ENCODE data around the gene POLK. TPM values are rescaled to one million over a fixed set of nuclear protein-coding genes. Genes with fewer than 3 reads are reported as not detected.
"Not testable (repeated sequence)": the region's sequence is repeated elsewhere in the genome, so short reads cannot be mapped to it uniquely, and the experiment has no call there.

Gene POLK
- total and polyA plus RNA-seq, 9 donors = 14.6 to 35.0 (median 20.4) TPM

DNA sequence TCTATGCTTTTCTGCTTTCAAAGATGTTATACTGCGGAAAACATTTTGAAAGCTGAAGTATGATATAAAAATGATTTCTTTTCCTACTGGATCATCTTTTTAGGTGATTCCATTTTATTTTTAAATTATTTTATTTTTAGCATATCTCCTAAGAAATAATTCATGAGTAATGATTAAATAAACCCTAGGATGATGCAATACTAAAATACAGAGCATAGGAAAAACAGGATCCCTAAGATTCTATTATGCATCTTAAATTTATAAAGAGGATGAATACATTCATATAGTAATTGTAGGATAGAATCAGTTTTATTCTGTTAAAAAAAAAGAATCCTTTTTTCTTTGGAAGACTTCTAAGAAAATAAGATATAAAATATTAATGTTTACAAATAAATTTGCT is 10.9 kb downstream of the POLK start:
- WGBS (ENCODE audit: insufficient coverage) = no CpG with 5 or more reads among the region's 1 CpG
- no peaks in the 10 kb centered on the region for H3K4me1 ChIP-seq (ENCODE audit: control insufficient read depth, insufficient read depth, low read length)
- H3K27ac ChIP-seq (ENCODE audit: low read length) = no peak overlapping the region
- peaks cover 4% of the 10 kb centered on the region for H3K36me3 ChIP-seq (ENCODE audit: control insufficient read depth, insufficient read depth, low read length)
- peaks cover 22% of the 10 kb centered on the region for H3K9me3 ChIP-seq (replicated peaks; ENCODE audit: control insufficient read depth, low read depth, low read length)
- no peak for DNase-seq
- no peaks in the 10 kb centered on the region for H3K27me3 ChIP-seq (ENCODE audit: control insufficient read depth, insufficient read depth, low read length)
- H3K4me3 ChIP-seq (ENCODE audit: low read length) = no peak overlapping the region

DNA sequence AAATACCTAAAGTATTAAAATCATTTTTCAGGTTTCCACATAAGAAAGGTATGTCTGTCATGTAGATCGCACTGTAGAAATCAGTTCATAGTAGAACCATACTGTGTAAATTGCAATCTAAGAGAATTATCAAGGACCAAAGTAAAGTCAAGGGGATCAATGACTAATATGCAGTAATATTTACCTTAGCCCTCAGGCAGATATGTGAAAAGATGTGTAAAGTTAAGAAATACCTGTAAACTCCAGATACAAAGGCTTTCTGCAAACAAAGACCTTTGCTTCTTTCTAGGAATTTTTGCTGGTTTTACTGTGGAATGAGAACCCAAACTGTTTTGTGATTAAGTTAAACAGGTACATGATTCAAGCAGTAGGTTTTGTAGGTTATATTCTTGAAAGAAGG is 11.6 kb downstream of the POLK start:
- no peaks in the 10 kb centered on the region for H3K27me3 ChIP-seq (ENCODE audit: control insufficient read depth, insufficient read depth, low read length)
- no CpG with 5 or more reads among the region's 1 CpG for WGBS (ENCODE audit: insufficient coverage)
- H3K4me1 ChIP-seq (ENCODE audit: control insufficient read depth, insufficient read depth, low read length) = no peaks in the 10 kb centered on the region

DNA sequence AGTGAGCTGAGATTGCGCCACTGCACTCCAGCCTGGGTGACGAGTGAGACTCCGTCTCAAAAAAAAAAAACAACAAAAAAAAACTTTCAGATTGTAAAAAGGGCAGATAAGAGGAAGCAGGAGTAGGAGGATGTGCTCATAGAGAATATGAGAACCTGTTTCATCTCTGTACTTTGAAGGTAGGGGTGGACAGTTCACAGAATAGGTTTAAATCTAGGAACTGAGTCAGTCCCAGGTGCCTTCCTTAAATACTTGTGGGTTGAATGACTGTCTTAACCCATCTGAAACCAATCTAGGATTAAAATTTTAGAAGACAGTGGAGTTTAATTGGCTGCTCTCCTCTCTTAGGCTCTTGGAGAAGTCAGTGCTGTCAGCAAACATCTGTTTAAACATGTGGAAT is 12.4 kb downstream of the POLK start:
- no CpG with 5 or more reads among the region's 3 CpGs for WGBS (ENCODE audit: insufficient coverage)
- H3K9me3 ChIP-seq (replicated peaks; ENCODE audit: control insufficient read depth, low read depth, low read length) = peaks cover 22% of the 10 kb centered on the region
- no peak overlapping the region for H3K27ac ChIP-seq (ENCODE audit: low read length)
- peak; percentile 39 for DNase-seq
- no peaks in the 10 kb centered on the region for H3K4me1 ChIP-seq (ENCODE audit: control insufficient read depth, insufficient read depth, low read length)
- H3K27me3 ChIP-seq (ENCODE audit: control insufficient read depth, insufficient read depth, low read length) = no peaks in the 10 kb centered on the region
- peaks cover 4% of the 10 kb centered on the region for H3K36me3 ChIP-seq (ENCODE audit: control insufficient read depth, insufficient read depth, low read length)
- H3K4me3 ChIP-seq (ENCODE audit: low read length) = no peak overlapping the region

More for the DNA sequence above, 11.6 kb downstream of the POLK start:
- H3K36me3 ChIP-seq (ENCODE audit: control insufficient read depth, insufficient read depth, low read length) = peaks cover 4% of the 10 kb centered on the region
- no peak for DNase-seq
- H3K9me3 ChIP-seq (replicated peaks; ENCODE audit: control insufficient read depth, low read depth, low read length) = peaks cover 22% of the 10 kb centered on the region
- H3K4me3 ChIP-seq (ENCODE audit: low read length) = no peak overlapping the region
- no peak overlapping the region for H3K27ac ChIP-seq (ENCODE audit: low read length)

DNA sequence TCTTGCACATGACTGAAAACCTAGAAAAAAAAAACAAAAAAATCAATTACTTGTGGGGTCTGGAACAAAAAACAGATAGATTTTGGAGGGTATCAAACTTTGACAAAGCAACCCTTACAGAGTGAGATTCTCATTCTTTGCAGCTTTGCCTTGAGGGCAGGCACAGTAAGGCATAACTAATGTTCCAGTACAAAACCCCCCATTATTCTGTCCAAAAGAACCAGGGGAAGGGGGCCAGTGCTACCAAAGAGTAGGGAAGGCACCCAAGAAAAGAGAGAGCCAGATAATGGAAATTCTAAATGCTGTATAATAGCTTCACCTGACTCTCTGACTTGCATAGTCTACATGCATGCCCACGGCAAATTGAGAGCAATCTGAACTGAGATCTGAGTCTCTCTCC is 12.9 kb downstream of the POLK start:
- H3K4me1 ChIP-seq (ENCODE audit: control insufficient read depth, insufficient read depth, low read length) = no peaks in the 10 kb centered on the region
- peaks cover 20% of the 10 kb centered on the region for H3K9me3 ChIP-seq (replicated peaks; ENCODE audit: control insufficient read depth, low read depth, low read length)
- no peak overlapping the region for H3K27ac ChIP-seq (ENCODE audit: low read length)
- no peak for DNase-seq
- no peaks in the 10 kb centered on the region for H3K27me3 ChIP-seq (ENCODE audit: control insufficient read depth, insufficient read depth, low read length)
- WGBS (ENCODE audit: insufficient coverage) = no CpG with 5 or more reads among the region's 1 CpG
- H3K36me3 ChIP-seq (ENCODE audit: control insufficient read depth, insufficient read depth, low read length) = peaks cover 4% of the 10 kb centered on the region
- H3K4me3 ChIP-seq (ENCODE audit: low read length) = no peak overlapping the region

DNA sequence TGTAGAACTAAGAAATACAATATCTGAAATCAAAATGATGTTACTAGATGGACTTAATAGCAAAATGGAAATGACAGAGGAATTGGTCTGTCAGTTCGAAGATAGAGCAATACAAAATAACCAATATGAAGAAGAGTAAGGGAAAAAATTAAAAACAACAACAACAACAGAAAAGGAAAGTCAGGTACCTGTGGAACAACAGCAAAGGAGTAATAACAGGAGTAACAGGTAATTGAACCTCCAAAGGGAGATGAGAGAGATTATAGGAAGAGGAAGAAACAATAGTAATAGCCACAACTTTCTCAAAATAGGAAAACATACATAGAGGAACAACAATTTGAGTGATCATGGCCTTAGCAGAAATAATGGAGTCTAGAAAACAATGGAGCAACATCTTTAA is 13.7 kb downstream of the POLK start:
- no CpG with 5 or more reads among the region's 1 CpG for WGBS (ENCODE audit: insufficient coverage)
- no peak overlapping the region for H3K27ac ChIP-seq (ENCODE audit: low read length)

DNA sequence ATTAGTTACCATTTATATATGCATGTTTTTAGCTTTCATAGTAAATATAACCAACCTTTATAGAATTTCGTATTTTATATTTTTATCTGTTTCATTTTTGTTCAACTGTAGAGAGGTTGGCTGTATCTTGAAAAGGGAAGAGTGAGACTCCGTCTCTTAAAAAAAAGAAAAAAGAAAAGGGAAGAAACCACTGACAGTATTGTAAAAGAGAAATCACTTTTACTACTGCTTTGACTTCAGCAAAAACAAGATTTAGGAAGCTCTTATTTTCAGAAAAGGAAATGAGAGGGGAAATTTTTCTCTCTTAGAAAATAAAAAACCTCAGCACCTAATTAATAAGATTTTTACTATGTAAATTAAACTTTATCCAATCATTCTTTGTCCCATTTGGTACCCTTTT is 14.4 kb downstream of the POLK start:
- WGBS (ENCODE audit: insufficient coverage) = no CpG with 5 or more reads among the region's 2 CpGs
- Histone ChIP-seq H3K36me3 (ENCODE audit: control insufficient read depth, insufficient read depth, low read length) (peaks cover 4% of the 10 kb centered on the region), H3K27me3 (ENCODE audit: control insufficient read depth, insufficient read depth, low read length) (no peaks in the 10 kb centered on the region), H3K27ac (ENCODE audit: low read length) (no peak overlapping the region), H3K4me3 (ENCODE audit: low read length) (no peak overlapping the region), H3K9me3 (replicated peaks; ENCODE audit: control insufficient read depth, low read depth, low read length) (peaks cover 11% of the 10 kb centered on the region), H3K4me1 (ENCODE audit: control insufficient read depth, insufficient read depth, low read length) (no peaks in the 10 kb centered on the region)
- DNase-seq = no peak

More for the DNA sequence above, 13.7 kb downstream of the POLK start:
- no peaks in the 10 kb centered on the region for H3K4me1 ChIP-seq (ENCODE audit: control insufficient read depth, insufficient read depth, low read length)
- peaks cover 4% of the 10 kb centered on the region for H3K36me3 ChIP-seq (ENCODE audit: control insufficient read depth, insufficient read depth, low read length)
- H3K4me3 ChIP-seq (ENCODE audit: low read length) = no peak overlapping the region
- no peak for DNase-seq
- H3K27me3 ChIP-seq (ENCODE audit: control insufficient read depth, insufficient read depth, low read length) = no peaks in the 10 kb centered on the region
- peaks cover 18% of the 10 kb centered on the region for H3K9me3 ChIP-seq (replicated peaks; ENCODE audit: control insufficient read depth, low read depth, low read length)

DNA sequence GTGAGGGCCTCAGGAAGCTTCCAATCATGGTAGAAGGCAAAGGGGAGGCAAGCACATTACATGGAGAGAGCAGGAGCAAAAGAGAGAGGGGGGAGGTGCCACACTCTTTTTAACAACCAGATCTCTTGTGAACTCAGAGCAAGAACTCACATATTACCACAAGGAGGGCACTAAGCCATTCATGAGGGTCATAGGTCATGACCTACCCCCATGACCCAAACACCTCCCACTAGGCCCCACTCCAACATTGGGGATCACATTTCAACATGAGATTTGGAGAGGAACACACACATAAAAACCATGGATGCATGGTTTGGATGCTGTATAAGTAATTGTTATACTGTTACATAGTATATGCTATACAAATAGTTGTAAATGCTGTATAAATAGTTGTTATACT is 17.5 kb downstream of the POLK start:
- H3K36me3 ChIP-seq (ENCODE audit: control insufficient read depth, insufficient read depth, low read length) = no peaks in the 10 kb centered on the region
- H3K4me3 ChIP-seq (ENCODE audit: low read length) = no peak overlapping the region
- H3K27ac ChIP-seq (ENCODE audit: low read length) = no peak overlapping the region
- no peaks in the 10 kb centered on the region for H3K27me3 ChIP-seq (ENCODE audit: control insufficient read depth, insufficient read depth, low read length)
- no peaks in the 10 kb centered on the region for H3K4me1 ChIP-seq (ENCODE audit: control insufficient read depth, insufficient read depth, low read length)
- H3K9me3 ChIP-seq (replicated peaks; ENCODE audit: control insufficient read depth, low read depth, low read length) = peaks cover 6% of the 10 kb centered on the region
- no peak for DNase-seq

DNA sequence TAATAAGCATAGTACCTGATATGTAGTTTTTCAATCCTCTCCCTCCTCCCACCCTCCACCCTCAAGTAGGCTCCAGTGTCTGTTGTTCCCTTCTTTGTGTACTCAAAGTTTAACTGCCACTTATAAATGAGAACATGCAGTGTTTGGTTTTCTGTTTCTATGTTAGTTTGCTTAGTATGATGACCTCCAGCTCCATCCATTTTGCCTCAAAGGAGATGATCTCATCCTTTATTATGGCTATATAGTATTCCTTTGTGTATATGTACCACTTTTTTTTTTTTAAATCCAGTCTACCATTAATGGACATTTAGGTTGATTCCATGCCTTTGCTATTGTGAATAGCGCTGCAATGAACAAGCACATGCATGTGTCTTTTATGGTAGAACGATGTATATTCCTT is 20.5 kb downstream of the POLK start:
- 100% methylated on average over 2 of the region's 2 CpGs for whole genome bisulfite sequencing (ENCODE audit: insufficient coverage)
- H3K4me1 ChIP-seq (ENCODE audit: control insufficient read depth, insufficient read depth, low read length) = no peaks in the 10 kb centered on the region

DNA sequence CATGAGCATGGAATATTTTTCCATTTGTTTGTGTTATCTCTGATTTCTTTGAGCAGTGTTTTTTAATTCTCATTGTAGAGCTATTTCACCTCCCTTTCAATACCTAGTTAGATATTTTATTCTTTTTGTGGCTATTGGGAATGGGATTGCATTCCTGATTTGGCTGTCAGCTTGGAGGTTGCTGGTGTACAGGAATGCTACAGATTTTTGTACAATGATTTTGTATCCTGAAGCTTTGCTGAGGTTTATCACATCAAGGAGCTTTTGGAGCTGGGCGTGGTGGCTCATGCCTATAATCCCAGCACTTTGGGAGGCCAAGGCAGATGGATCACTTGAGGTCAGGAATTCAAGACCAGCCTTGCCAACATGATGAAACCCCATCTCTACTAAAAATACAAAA is 22.0 kb downstream of the POLK start:
- not testable (repeated sequence) for H3K4me3 ChIP-seq (ENCODE audit: low read length); H3K36me3 ChIP-seq (ENCODE audit: control insufficient read depth, insufficient read depth, low read length); H3K4me1 ChIP-seq (ENCODE audit: control insufficient read depth, insufficient read depth, low read length); H3K27me3 ChIP-seq (ENCODE audit: control insufficient read depth, insufficient read depth, low read length); DNase-seq; H3K27ac ChIP-seq (ENCODE audit: low read length)
- no CpG with 5 or more reads among the region's 1 CpG for WGBS (ENCODE audit: insufficient coverage)
- H3K9me3 ChIP-seq (replicated peaks; ENCODE audit: control insufficient read depth, low read depth, low read length) = peaks cover 15% of the 10 kb centered on the region

More for the DNA sequence above, 20.5 kb downstream of the POLK start:
- no peak for DNase-seq
- no peak overlapping the region for H3K27ac ChIP-seq (ENCODE audit: low read length)
- H3K4me3 ChIP-seq (ENCODE audit: low read length) = no peak overlapping the region
- H3K27me3 ChIP-seq (ENCODE audit: control insufficient read depth, insufficient read depth, low read length) = no peaks in the 10 kb centered on the region
- H3K36me3 ChIP-seq (ENCODE audit: control insufficient read depth, insufficient read depth, low read length) = no peaks in the 10 kb centered on the region
- peaks cover 15% of the 10 kb centered on the region for H3K9me3 ChIP-seq (replicated peaks; ENCODE audit: control insufficient read depth, low read depth, low read length)

DNA sequence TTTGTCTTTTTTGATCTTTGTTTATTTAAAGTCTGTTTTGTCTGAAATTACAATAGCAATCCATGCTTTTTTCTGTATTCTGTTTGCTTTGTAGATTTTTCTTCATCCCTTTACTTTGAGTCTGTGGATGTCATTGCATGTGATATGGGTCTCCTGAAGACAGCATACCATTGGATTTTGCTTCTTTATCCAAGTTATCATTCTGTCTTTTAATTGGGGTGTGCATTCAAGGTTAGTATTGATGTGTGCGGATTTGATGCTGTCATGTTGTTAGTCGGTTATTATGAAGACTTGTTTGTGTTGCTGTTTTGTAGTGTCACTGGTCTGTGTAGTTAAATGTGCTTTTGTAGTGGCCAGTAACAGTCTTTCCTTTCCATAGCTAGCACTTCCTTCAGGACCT is 23.0 kb downstream of the POLK start:
- Histone ChIP-seq H3K36me3 (ENCODE audit: control insufficient read depth, insufficient read depth, low read length) (no peaks in the 10 kb centered on the region), H3K27ac (ENCODE audit: low read length) (no peak overlapping the region), H3K4me1 (ENCODE audit: control insufficient read depth, insufficient read depth, low read length) (no peaks in the 10 kb centered on the region), H3K4me3 (ENCODE audit: low read length) (no peak overlapping the region), H3K9me3 (replicated peaks; ENCODE audit: control insufficient read depth, low read depth, low read length) (peaks cover 15% of the 10 kb centered on the region), H3K27me3 (ENCODE audit: control insufficient read depth, insufficient read depth, low read length) (no peaks in the 10 kb centered on the region)
- no peak for DNase-seq
- WGBS (ENCODE audit: insufficient coverage) = no CpG with 5 or more reads among the region's 2 CpGs

DNA sequence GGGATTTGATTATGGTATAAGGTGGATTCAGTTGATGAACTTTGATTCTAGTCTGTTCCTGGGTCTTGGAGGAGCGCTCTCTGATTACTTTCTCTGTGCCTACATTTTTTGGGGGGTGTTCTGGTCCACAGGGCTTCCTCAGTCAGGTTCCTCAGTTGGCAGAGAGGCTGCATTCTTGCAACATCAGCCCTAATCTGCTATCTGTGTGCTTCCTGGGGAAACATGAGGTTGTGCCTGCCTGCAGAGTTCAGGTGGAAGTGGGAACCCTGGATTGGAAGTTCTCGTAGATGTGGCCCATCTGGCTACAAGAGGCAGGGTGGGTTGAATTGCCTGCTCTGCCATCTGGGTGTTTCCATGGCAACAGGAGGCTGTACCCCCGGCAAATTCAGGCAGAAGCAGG is 24.5 kb downstream of the POLK start:
- H3K27ac ChIP-seq (ENCODE audit: low read length) = no peak overlapping the region
- no peaks in the 10 kb centered on the region for H3K27me3 ChIP-seq (ENCODE audit: control insufficient read depth, insufficient read depth, low read length)
- no peak overlapping the region for H3K4me3 ChIP-seq (ENCODE audit: low read length)
- H3K9me3 ChIP-seq (replicated peaks; ENCODE audit: control insufficient read depth, low read depth, low read length) = peaks cover 15% of the 10 kb centered on the region
- 59% methylated on average over 2 of the region's 3 CpGs for WGBS (ENCODE audit: insufficient coverage)
- no peaks in the 10 kb centered on the region for H3K36me3 ChIP-seq (ENCODE audit: control insufficient read depth, insufficient read depth, low read length)
- no peaks in the 10 kb centered on the region for H3K4me1 ChIP-seq (ENCODE audit: control insufficient read depth, insufficient read depth, low read length)
- DNase-seq = no peak
